H9 (cell line): Measurements from ENCODE around the gene FREM1. TPM values are rescaled to one million over a fixed set of nuclear protein-coding genes. Genes with fewer than 3 reads are reported as not detected.

Experiments used
- DNase-seq: peaks from one replicate; pipeline ENCODE4 v3.0.0-alpha.2; 2017
- H2AFZ ChIP-seq: one replicate; pipeline ENCODE4 v1.6.1; 2013; ENCODE audit warnings: mild to moderate bottlenecking, low read length, control low read depth, moderate library complexity
- H2AK5ac ChIP-seq: 2 replicates; pipeline ENCODE4 v1.6.1; 2013; ENCODE audit warnings: low read length, control low read depth, mixed read lengths; ENCODE audit not compliant: insufficient read length
- H2BK120ac ChIP-seq: one replicate; pipeline ENCODE4 v1.6.1; 2013; ENCODE audit warnings: low read depth, mild to moderate bottlenecking, low read length, control low read depth, inconsistent platforms; ENCODE audit not compliant: poor library complexity, severe bottlenecking
- H2BK12ac ChIP-seq: 2 replicates; pipeline ENCODE4 v1.6.1; 2013; ENCODE audit warnings: low read length, control low read depth, mixed read lengths, low read depth; ENCODE audit not compliant: insufficient read length
- H2BK15ac ChIP-seq: 2 replicates; pipeline ENCODE4 v1.6.1; 2013; ENCODE audit warnings: low read depth, low read length, control low read depth
- H2BK20ac ChIP-seq: one replicate; pipeline ENCODE4 v1.6.1; 2013; ENCODE audit warnings: low read depth, mild to moderate bottlenecking, low read length, control low read depth, inconsistent platforms; ENCODE audit not compliant: poor library complexity, severe bottlenecking
- H2BK5ac ChIP-seq: 2 replicates; pipeline ENCODE4 v1.6.1; 2013; ENCODE audit warnings: low read length, control low read depth, mixed read lengths; ENCODE audit not compliant: insufficient read length
- H3K14ac ChIP-seq: 2 replicates; pipeline ENCODE4 v1.6.1; 2013; ENCODE audit warnings: low read length, control low read depth; ENCODE audit not compliant: insufficient read depth
- H3K18ac ChIP-seq: 2 replicates; pipeline ENCODE4 v1.6.1; 2013; ENCODE audit warnings: low read depth, mild to moderate bottlenecking, mixed read lengths, low read length, control low read depth; ENCODE audit not compliant: insufficient read length
- H3K23ac ChIP-seq: 2 replicates; pipeline ENCODE4 v1.6.1; 2013; ENCODE audit warnings: low read length, control low read depth, mixed read lengths, low read depth; ENCODE audit not compliant: insufficient read length
- H3K23me2 ChIP-seq: 2 replicates; pipeline ENCODE4 v1.6.1; 2013; ENCODE audit warnings: low read depth, mild to moderate bottlenecking, mixed read lengths, low read length, control low read depth; ENCODE audit not compliant: insufficient read length, poor library complexity, severe bottlenecking
- H3K27ac ChIP-seq: 2 replicates; pipeline ENCODE4 v1.5.1; 2013; ENCODE audit warnings: low read length, control low read depth, mixed read lengths, low read depth; ENCODE audit not compliant: insufficient read length
- H3K27me3 ChIP-seq: 2 replicates; pipeline ENCODE4 v1.6.1; 2013; ENCODE audit warnings: low read length, control low read depth, inconsistent platforms; ENCODE audit not compliant: insufficient read depth
- H3K4ac ChIP-seq: 2 replicates; pipeline ENCODE4 v1.6.1; 2013; ENCODE audit warnings: low read depth, mild to moderate bottlenecking, control low read depth, inconsistent platforms, low read length, moderate library complexity
- H3K4me1 ChIP-seq: 2 replicates; pipeline ENCODE4 v1.6.1; 2013; ENCODE audit warnings: low read length, control low read depth, inconsistent platforms; ENCODE audit not compliant: insufficient read depth
- H3K4me2 ChIP-seq: 2 replicates; pipeline ENCODE4 v1.6.1; 2013; ENCODE audit warnings: low read length, control low read depth, mixed read lengths; ENCODE audit not compliant: insufficient read length, insufficient read depth
- H3K56ac ChIP-seq: 2 replicates; pipeline ENCODE4 v1.6.1; 2013; ENCODE audit warnings: low read depth, mild to moderate bottlenecking, mixed read lengths, low read length, control low read depth; ENCODE audit not compliant: insufficient read length
- H3K79me1 ChIP-seq: 2 replicates; pipeline ENCODE4 v1.6.1; 2013; ENCODE audit warnings: low read depth, mild to moderate bottlenecking, moderate library complexity, low read length, control low read depth, inconsistent platforms; ENCODE audit not compliant: insufficient read depth, poor library complexity, severe bottlenecking
- H3K79me2 ChIP-seq: 2 replicates; pipeline ENCODE4 v1.6.1; 2013; ENCODE audit warnings: low read length, control low read depth, inconsistent platforms; ENCODE audit not compliant: insufficient read depth
- H3K9ac ChIP-seq: 2 replicates; pipeline ENCODE4 v1.6.1; 2013; ENCODE audit warnings: low read length, control low read depth, mixed read lengths; ENCODE audit not compliant: insufficient read length; ENCODE audit errors: extremely low read depth
- H3K9me3 ChIP-seq: one replicate; pipeline ENCODE4 v1.6.1; 2013; ENCODE audit warnings: low read depth, low read length, inconsistent platforms; ENCODE audit not compliant: control insufficient read depth
- H3T11ph ChIP-seq: one replicate; pipeline ENCODE4 v1.6.1; 2013; ENCODE audit warnings: mild to moderate bottlenecking, low read length, control low read depth, inconsistent platforms
- H4K20me1 ChIP-seq: one replicate; pipeline ENCODE4 v1.6.1; 2013; ENCODE audit not compliant: control insufficient read depth, insufficient read length, insufficient read depth
- H4K5ac ChIP-seq: 2 replicates; pipeline ENCODE4 v1.6.1; 2013; ENCODE audit warnings: low read depth, mild to moderate bottlenecking, mixed read lengths, low read length, control low read depth; ENCODE audit not compliant: insufficient read length
- H4K8ac ChIP-seq: replicated peaks from 2 replicates; pipeline ENCODE4 v1.6.1; 2013; ENCODE audit warnings: low read length, control low read depth, mixed read lengths, low read depth; ENCODE audit not compliant: insufficient read length
- H4K91ac ChIP-seq: 2 replicates; pipeline ENCODE4 v1.6.1; 2013; ENCODE audit warnings: low read depth, mild to moderate bottlenecking, moderate library complexity, mixed read lengths, low read length, control low read depth; ENCODE audit not compliant: insufficient read length
- H3K27ac Mint-ChIP-seq, 3 experiments: 2 replicates in 2 of 3; 3 replicates in 1 of 3; pipeline ENCODE4 v1.8.0; 2020 to 2021; ENCODE audit warnings: mixed read lengths in 3 of 3, mild to moderate bottlenecking in 1 of 3, moderate library complexity in 1 of 3
- H3K27me3 Mint-ChIP-seq: 2 replicates; pipeline ENCODE4 v1.8.0; 2021; ENCODE audit warnings: low read depth, mild to moderate bottlenecking, moderate library complexity, mixed read lengths
- H3K36me3 Mint-ChIP-seq, 3 experiments: 2 replicates in 2 of 3; 3 replicates in 1 of 3; pipeline ENCODE4 v1.8.0; 2020 to 2021; ENCODE audit warnings: low read depth in 3 of 3, mixed read lengths in 3 of 3; ENCODE audit not compliant: insufficient read depth in 1 of 3
- H3K4me1 Mint-ChIP-seq, 2 experiments: 2 replicates each; pipeline ENCODE4 v1.8.0; 2020; ENCODE audit warnings: mixed read lengths in 2 of 2
- H3K4me3 Mint-ChIP-seq, 2 experiments: 2 replicates in 1 of 2; 3 replicates in 1 of 2; pipeline ENCODE4 v1.8.0; 2020 to 2021; ENCODE audit warnings: mild to moderate bottlenecking in 2 of 2, mixed read lengths in 2 of 2, moderate library complexity in 1 of 2
- H3K9me3 Mint-ChIP-seq, 2 experiments: 2 replicates in 1 of 2; 3 replicates in 1 of 2; pipeline ENCODE4 v1.8.0; 2020; ENCODE audit warnings: mild to moderate bottlenecking in 2 of 2, mixed read lengths in 2 of 2, moderate library complexity in 1 of 2
- WGBS: extraction: QIAGEN DNeasy Blood & Tissue Kit; methylation state at CpG from one replicate; pipeline ENCODE4 v1.1.7; 2013; ENCODE audit warnings: missing lambda C conversion rate, low lambda C conversion rate, mixed read lengths; ENCODE audit not compliant: insufficient read length; ENCODE audit errors: extremely low coverage; 5-methylcytosine and 5-hydroxymethylcytosine counted together
- total RNA-seq: library from RNA; stranded (reverse); gene quantifications from 2 replicates; pipeline ENCODE4 v1.2.1, GENCODE V29; 2021
- TF ChIP-seq, protein P1 (sequence below): fragments of 200-600 bp; sonication (generic); conservative IDR thresholded peaks from 3 replicates; pipeline ENCODE4 v1.8.0; 2021; ENCODE audit warnings: antibody characterized with exemption, mild to moderate bottlenecking

Gene FREM1
- total RNA-seq, 1 experiment from 2014 or later = 0.44 TPM

DNA sequence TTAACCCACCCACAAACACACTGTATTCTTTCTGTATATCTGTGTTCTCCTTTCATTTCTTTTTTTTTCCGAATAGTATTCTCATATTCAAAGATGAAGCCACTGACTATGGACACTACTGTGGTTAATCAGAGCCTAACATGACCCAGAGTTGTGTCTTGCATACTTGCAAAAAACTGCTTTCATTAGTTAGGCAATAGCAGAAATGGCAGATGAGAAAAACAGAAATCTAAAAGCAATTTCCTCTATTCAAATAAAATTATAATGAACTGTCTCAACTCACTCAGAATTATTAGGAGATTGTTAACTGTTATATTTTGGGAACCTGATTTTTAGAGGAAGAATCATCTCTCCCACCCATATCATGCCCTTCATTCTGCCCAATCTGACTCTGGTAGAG is 45.9 kb downstream of the FREM1 start:
- no peak overlapping the region for H2BK15ac ChIP-seq
- no peak overlapping the region for H3K27ac ChIP-seq
- no peak overlapping the region for H3T11ph ChIP-seq
- H2BK20ac ChIP-seq = no peak overlapping the region
- H2AFZ ChIP-seq = no peak overlapping the region
- Mint-ChIP-seq H3K27me3 (no peaks in the 10 kb centered on the region), H3K4me3 (no peak overlapping the region), H3K27ac (no peak overlapping the region), H3K36me3 (no peaks in the 10 kb centered on the region), H3K9me3 (no peaks in the 10 kb centered on the region), H3K4me1 (peaks cover 2 to 9% of the 10 kb centered on the region in 2 experiments; a peak in 2 of 4 replicates)
- WGBS = no CpG with 5 or more reads among the region's 1 CpG
- no peak overlapping the region for H2BK5ac ChIP-seq
- H3K9me3 ChIP-seq = no peaks in the 10 kb centered on the region
- H2AK5ac ChIP-seq = no peak overlapping the region
- H3K23ac ChIP-seq = no peak overlapping the region
- TF ChIP-seq, protein P1, sequence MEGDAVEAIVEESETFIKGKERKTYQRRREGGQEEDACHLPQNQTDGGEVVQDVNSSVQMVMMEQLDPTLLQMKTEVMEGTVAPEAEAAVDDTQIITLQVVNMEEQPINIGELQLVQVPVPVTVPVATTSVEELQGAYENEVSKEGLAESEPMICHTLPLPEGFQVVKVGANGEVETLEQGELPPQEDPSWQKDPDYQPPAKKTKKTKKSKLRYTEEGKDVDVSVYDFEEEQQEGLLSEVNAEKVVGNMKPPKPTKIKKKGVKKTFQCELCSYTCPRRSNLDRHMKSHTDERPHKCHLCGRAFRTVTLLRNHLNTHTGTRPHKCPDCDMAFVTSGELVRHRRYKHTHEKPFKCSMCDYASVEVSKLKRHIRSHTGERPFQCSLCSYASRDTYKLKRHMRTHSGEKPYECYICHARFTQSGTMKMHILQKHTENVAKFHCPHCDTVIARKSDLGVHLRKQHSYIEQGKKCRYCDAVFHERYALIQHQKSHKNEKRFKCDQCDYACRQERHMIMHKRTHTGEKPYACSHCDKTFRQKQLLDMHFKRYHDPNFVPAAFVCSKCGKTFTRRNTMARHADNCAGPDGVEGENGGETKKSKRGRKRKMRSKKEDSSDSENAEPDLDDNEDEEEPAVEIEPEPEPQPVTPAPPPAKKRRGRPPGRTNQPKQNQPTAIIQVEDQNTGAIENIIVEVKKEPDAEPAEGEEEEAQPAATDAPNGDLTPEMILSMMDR = no peak
- no peaks in the 10 kb centered on the region for H3K23me2 ChIP-seq
- no peak overlapping the region for H3K4me2 ChIP-seq
- H3K14ac ChIP-seq = no peak overlapping the region
- no peak overlapping the region for H2BK12ac ChIP-seq
- H3K9ac ChIP-seq = no peak overlapping the region
- H4K5ac ChIP-seq = no peak overlapping the region
- H4K20me1 ChIP-seq = no peaks in the 10 kb centered on the region
- DNase-seq = no peak
- H4K8ac ChIP-seq = no peak overlapping the region
- no peak overlapping the region for H3K56ac ChIP-seq
- no peak overlapping the region for H3K4ac ChIP-seq
- no peak overlapping the region for H3K18ac ChIP-seq
- no peak overlapping the region for H4K91ac ChIP-seq
- no peak overlapping the region for H2BK120ac ChIP-seq
- no peaks in the 10 kb centered on the region for H3K79me2 ChIP-seq
- no peaks in the 10 kb centered on the region for H3K79me1 ChIP-seq
- no peaks in the 10 kb centered on the region for H3K4me1 ChIP-seq
- H3K27me3 ChIP-seq = no peaks in the 10 kb centered on the region
